Nucleus accumbens (tissue), 56 donors: ENCODE measurements around the gene MAPK8.

ENCODE experiments used
- DNase-seq, 56 donors: peaks; one replicate each; lab custom pipeline; 2025; lab: John Stamatoyannopoulos, UW

Gene MAPK8

DNA sequence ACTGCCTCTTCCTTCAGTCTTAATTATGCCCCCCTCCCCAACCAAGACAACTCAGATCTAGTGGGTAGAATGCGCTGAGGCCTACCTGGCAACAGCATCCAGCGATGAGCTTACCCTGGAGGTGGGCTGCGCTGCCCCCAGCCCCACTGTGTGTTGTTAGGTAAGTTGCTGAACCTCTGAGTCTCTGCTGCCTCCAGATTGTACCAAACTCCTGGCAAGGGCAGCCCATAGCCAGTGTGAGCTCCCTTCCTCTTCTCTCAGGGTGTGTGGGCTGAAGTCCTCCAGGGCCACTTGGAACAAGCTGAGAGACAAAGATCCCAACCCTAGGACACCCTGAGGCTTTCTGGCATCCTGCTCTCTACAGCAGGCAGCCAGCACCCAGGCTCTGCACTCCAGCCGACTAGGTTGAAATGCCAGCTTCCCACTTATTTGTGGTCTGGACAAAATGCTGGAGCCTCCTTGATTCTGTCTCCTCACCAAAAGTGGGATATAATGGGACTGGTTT is 163.1 kb downstream of the MAPK8 start:
- DNase-seq, result no peak

DNA sequence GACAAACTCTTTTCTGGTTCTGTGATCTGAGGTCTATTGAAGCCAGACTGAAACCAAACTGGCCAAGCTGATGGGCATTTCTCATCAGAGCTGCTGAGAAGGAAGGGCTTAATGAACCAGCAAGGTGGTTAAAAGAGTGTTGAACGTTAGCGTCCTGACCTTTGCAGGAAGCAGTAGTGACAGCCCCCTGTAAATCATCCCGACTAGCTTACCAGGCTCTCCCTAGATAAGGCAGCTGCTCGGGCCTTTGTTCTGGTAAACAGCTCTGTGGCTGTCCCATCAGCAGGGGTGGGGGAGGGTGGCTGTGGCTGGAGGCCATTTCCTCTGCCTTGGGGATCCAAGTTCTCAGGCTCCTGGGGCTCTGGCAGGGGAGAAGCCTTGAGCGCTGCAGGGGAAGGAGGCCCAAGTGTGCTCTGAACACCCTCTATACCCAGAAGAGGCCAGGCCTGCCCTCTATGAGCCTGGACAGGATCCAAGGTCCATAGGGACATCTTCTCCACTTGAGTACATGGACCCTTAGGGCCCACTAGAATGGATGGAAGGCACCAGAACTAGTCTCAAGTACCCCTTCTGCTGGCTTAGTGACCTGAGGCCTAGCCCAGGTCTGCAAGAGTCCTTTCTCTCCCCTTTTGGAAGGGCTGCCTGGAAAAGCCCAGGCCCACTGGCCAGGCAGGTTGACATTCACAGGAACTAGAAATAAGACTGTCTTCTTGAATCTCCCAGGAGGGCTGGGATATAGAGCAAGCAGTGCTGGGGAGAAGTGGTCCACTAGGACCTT is 163.8 kb downstream of the MAPK8 start:
- peak in 15 of 56 donors; percentile 15 to 71 (median 28) for DNase-seq

DNA sequence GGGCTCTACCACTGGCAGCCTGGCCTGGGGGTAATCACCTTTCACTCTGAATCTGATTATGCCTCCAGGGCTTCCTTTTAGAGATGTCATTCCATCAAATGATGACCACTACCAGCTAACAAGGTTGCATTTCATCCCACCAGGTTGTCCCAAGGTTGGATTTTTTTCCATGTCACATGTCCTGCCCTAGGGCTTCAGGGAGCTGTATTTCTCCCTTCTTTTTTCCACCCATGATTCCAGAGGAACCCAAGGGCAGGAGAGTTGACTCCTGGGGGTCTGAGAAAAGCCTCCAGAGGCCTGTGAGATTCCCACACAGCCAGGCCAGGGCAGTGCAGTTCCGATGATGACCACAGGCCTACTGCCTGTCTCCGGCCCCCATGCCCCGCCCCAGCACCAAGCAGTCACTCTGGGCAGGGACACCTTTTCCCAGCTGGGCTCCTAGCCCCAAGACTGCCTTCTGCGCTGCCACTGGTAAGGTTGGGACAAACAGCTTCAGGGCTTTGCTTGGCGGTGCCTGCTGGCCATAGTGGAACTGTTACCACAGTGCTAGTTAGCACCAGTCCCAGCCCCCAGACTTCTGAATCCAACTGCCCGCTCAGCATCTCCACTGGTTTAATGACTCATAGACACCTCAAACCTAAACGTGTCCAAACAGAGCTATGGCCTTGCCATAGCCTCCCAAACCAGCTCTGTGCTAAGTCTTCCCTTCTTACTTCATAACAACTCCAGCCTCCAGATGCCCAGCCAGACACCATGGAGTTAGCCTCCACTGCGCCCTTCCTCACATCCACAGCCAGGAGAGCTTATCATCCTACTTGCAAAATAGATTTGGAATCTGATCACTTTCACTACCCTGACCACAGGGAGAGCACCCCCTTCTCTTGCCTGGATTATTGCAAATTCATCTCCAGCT is 164.7 kb downstream of the MAPK8 start:
- no peak for DNase-seq

DNA sequence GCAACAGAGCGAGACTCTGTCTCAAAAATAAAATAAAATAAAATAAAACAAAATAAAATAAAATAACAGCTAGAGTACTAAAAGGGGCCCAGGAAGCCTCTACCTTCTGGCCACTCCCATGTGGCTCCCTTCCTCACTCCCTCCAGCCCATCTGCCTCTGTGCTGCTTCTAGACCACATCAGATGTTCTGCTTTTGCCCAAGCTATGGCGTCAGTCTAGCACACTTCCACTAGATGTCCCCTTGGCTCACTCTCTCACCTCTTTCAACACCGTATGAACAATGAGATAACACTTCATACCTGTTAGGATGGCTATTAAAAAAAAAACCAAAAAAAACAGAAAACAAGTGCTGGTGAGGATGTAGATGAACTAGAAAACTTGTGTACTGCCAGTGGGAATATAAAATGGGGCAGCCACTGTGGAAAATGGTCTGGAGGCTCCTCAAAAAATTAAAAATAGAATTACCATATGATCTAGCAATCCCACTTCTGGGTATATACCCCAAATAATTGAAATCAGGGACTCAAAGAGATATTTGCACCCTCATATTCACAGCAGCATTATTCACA is 166.1 kb downstream of the MAPK8 start:
- no peak for DNase-seq

DNA sequence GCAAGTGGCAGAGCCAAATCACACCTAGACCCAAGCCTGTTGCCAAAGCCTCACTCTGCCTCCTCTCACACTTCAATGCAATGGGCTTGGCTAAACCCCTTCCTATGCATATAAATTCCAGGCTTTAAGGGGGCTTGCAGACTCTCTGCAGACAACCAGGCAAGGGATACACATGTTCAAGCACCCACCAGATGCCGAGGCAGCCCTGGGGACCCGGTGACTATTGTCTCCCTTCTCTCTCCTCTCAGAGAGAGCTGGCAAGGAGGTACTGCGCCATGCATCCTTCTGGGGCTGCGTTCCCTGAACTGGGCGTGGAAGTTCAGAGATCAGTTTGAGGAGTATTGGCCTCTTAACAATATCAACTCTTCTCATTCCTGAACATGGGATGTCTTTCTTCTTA is 167.2 kb downstream of the MAPK8 start:
- DNase-seq, result no peak

DNA sequence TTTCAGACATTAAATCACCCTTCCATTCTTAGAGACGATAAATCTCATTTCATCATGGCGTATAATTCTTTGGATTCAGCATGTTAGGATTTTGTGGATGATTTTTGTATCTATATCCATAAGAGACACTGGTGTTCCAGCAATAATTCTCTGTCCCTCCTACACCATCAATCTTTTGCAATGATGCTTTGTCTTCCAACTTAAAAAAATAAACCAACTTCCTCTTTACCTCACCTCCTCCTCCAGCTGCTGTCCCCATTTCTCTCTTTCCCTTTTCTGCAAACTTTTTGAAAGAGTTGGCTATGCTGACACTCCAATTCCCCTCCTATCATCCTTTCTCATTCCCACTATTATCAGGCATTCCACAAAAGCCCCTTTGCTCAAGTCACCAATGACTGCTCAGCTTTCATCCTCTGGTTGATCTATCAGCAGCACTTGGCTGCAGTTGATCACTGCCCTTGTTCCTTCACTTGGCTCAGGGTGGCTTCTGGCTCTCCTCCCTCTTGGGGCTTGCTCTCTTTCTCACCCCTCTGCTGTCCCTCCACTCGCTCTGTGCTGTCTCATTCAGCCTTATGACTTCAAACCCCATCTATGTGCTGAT is 168.4 kb downstream of the MAPK8 start:
- no peak for DNase-seq

DNA sequence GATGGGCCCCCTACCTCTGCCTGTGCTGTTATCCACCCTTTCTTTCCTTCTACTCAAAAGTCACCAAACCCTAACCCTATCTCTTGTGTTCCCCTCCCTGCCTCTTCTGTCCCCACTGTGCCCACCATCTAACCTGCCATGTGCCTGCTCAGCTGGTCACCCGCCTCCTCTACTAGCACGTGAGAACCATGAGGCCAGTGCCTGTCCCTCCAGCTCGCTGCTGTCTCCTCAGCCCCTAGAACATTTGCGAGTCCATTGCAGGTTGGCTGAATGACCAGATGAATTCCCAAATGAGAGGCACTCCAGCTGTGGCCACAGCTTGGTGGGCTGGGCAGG is 169.4 kb downstream of the MAPK8 start:
- no peak for DNase-seq

DNA sequence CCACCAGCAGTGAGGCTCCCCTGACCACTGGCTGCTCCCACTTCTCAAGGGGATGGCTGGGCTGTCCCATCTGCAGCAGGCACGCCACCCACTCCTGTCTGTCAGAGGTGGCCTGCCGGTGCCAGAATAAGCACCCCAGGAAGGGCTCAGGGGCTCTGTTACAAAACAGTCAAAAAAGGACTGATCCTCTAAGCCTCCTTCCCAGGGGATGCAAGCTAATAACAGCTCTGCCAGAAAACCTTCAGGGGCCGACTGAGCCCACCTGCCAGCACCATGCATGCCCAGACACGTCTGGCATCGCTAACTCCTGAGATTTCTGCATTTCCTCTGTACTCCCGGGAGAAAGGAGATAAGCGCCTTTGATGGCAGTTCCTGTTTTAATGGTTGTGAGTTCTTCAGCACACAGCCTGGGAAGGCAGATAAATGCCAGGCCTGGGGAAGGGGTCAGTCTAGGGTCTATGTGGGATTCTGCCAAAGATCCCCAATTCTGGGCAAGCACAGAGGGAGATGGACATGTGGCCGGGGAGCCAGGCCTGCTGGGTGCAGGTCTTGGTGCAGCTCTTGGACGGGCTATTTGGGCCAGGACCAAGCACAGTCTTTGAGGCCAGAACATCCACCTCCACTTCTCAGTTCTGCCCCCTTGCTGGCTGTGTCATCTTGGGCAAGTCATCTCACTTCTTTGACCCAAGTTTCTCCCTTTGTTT is 170.0 kb downstream of the MAPK8 start:
- no peak for DNase-seq

DNA sequence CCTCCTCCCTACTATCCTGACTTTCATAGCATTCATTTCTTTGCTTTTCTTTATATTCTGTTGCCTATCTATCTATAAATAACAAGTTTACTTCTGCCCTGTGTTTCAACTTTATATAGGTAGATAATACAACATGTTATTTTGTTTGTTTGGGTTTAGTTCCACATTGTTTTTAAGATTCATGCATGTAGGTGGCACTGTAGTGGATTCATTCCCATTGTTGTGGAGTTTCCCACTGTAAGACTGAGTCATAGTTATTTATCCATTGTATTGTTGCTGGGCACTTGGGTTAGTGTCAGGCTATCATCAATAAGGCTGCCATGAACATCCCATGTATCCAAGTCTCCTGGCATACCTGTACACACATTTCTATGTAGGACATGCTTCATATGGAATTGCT is 170.7 kb downstream of the MAPK8 start:
- DNase-seq, result no peak

DNA sequence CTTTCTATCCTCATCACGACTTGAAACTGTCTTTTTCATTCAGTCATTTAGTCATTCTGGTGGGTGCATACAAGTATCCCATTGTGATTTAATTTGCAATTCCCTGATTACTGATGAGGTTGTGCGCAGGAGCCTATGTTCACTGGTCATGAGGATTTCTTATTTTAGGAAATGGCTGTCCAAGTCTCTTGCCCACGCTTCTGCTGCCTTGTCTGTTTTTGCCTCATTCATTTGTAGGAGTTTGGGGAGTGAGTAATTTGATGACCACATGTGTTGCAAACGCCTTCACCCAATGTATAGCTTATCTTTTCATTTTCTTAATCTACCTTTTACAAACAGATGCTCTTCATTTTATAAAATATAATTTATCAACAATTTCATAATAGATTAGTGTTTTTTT is 171.1 kb downstream of the MAPK8 start:
- no peak for DNase-seq

DNA sequence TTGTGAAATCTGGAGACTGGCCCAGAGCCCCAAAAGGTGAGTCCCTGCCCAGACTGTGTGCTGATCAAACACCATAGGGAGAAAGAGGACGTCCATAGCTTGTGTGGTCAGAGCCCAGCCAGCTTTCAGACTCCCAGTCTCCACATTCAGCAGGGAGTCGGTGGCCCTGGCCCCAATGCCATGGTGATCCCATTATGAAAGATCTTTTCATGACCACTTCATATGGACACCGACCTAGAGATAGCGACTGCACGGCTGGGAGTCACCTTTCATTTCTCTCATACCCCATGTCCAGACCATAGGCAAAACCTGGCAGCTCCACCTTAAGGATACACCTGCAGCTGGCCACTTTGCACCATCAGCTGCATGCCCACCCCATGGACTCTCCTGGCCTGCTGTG is 172.0 kb downstream of the MAPK8 start:
- DNase-seq, result no peak

DNA sequence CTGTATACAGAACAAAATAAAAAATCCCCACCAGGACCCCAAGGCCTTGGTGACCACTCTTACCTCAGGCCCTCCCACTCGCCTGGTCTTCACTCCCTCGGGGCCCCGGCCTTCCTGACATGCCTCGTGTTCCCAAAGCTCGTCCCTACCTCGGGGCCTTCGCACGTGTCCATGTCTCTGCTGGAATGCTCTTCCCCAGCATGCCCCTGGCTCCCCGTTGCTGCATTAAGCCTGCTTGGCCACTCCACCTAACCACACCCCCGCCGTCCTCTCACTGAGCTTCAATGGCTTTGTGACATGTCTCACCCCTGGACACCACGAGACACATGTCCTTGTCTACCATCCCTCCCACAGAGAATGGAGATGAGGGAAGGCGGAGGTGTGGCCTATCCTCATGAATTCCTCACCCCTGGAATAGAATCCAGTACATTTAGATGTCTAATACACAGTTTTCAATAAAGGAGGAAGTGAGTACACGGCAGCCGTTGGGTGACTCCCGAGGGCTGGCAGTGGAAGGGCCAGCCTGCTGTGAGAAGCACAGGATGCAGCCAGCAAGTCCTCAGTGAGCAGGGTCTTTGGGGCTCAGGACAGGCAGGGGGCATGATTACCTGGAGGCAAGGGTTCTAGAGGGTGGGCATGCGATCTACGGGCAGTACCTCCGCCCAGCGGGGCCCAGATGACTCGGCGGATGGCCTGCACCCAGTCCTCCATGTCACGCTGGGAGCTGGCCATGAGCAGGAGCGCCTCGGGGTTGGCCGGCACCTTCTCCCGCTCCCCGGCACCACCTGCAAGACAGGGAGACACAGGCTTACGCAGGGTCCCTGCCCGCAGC is 172.7 kb downstream of the MAPK8 start:
- no peak for DNase-seq

DNA sequence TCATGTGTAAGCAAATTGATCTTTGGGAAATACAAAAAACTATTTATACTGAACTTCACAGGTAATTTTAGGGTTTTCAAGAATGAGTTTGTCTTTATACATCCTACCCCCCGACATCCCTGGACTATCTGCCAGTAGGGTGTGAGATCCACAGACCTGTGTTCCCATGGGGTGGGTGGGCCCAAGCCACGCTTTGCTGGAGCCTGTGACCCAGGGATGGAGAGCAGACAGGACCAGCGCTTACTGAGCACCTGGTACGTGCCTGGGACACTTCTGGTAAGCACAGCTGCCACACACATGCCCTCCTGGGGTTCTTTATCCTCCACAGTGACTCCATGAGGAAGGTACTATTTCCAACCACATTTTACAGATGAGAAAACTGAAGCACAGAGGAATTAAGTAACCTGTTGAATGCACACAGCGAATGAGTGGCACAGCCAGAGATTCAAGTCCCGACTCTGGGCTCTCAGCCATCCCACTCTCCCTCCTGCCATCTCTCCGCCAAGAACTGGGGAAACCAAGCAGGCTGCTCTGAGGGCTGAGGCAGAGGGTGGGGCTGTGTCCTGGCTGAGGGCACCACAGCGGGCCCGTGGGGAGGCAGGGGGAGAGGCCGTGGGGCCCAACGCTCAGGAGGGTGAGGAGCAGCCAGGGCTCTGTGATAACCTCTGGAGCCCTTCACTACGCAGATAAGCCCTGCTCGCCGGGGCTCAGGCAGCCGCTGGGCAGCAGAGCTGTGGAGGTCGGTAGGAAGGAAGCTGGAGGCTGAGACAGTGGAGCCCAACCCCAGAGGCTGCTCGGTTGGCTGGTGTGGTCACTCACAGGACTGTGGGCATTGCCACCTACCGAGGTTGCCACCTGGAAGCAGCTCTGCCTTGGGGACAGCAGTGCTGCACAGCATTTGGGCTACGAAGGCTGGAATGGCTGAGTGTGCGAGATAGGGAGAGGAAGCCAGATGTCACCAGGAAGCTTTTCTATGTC is 174.2 kb downstream of the MAPK8 start:
- DNase-seq, result no peak

DNA sequence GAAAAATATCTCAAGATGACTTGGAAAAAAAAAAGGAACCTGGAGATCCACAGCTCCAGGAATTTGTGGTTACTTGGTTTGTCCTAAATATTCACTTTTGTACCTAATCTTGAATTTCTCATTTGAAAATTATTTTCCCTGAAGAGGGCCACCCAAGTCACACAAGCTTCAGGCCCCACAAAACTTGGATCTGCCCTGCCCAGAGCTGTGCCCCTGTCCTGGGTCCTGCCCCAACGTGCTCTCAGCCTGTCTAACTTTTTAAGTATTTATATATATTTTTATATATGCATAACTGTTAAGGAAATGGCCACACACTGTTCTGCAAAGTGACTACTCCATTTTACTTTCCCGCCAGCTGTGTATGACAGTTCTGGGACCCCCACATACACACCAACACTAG is 174.9 kb downstream of the MAPK8 start:
- DNase-seq, result no peak

DNA sequence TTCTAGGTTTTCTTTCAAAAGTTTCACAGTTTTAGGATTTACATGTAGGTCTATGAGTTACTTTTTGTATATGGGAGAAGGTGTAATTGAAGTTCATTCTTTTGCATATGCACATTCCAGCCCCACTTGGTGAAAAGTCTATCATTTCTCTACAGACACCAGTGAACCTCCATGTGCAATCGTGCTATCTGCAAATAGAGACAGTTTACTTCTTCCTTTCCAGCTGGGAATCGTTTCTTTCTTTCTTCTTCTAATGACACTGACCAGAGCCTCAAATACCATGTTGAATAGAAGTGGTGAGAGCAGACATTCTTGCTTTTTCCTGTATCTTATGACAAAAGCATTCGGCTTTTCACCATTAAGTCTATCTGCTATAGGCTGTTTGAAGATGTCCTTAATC is 175.7 kb downstream of the MAPK8 start:
- no peak for DNase-seq

DNA sequence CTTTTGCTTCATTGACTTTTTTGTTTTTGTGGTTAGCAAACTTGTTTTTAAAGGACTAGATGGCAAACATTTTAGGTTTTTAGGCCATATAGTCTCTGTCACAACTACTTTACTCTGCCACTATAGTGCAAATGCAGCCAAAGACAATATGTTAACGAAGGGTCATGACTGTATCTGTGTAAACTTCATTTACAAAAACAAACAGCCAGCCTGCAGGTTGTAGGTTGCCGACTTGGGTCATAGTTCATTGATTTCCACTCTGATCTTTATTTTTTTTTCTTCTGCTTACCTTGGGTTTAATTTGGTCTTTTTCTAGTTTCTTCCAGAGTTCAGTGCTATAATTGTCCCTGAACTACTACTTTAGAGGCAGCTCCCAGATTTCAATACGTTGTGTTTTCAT is 178.4 kb downstream of the MAPK8 start:
- DNase-seq, result no peak

DNA sequence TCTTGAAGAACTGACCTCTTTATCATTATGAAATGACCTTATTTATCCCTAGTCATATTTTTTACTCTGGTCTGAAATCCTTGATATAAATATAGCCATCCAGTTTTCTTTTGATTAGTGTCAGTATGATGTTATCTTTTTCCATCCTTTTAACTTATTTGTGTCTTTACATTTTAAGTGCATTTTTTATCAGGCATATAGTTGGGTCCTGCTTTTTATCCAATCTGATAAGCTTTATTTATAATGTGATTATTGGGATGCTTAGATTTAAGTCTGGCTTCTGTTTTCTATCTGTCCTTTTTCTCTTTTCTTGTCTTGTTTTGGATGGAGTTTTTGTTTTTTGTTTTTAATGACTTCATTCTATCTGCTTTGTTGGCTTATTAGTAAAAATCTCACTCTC is 179.2 kb downstream of the MAPK8 start:
- no peak for DNase-seq

DNA sequence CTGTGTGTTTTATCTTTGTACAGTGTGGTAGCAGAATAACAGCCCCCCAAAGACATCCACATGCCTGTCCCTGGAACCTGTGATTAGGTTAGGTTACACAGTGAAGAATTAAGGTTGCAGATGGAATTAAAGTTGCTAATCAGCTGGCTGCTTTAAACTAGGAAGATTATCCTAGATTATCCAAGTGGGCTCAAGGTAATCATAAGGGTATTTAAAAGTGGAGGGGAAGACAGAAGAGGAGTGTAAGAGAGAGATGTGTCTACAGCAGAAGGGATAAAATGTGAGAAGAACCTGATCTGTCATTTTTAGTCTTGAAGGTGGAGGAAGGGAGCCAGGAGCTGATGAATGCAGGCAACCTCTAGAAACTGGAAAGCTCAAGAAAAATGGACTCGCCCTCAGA is 180.8 kb downstream of the MAPK8 start:
- no peak for DNase-seq
